Measurements from ENCODE around the gene TMEM53.

Gene TMEM53

DNA sequence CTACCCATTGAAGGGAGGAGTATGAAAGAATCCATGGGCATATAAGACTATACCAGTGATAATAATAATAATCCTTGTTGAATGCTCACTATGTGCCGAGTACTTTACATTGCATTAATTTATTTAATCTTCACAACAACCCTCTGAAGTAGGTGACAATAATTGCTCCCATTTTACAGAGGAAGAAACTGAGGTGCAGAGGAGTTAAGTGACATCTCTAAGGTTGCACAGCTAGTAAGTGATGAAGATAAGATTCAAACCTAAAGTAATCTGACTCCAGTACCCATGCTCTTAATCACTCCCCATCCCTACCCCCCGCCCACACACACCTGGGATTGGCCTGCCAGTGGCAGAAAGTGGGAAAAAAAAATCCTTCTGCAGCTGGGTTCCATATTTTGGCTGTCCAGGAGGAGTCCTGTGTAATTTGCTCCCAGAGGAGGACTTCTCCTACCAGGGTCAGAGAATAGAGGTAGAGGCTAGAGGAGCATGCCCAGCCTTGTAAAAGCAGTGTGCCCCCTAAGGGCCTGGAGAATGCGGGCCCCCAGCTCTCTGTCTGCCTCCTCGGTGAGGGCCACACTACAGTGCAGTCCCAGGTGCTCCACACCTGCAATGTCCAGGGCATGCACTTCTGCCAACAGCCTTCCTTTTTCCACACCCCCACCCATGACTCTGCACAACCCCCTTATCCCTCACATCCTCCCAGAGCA, 57.8 kb downstream of the TMEM53 start:
- peaks cover 9% of the 10 kb centered on the region for H3K4me1 ChIP-seq (ENCODE audit: control insufficient read depth, insufficient read depth, low read length)
- 61 to 67% methylated on average over 3 of the region's 4 CpGs for WGBS, 2 experiments
- peaks cover 41% of the 10 kb centered on the region for H3K27me3 ChIP-seq (ENCODE audit: control insufficient read depth, insufficient read depth, low read length, poor library complexity, severe bottlenecking)
- no peaks in the 10 kb centered on the region for H3K36me3 ChIP-seq (ENCODE audit: control insufficient read depth, insufficient read depth, low read length)
- no peak overlapping the region for H3K27ac ChIP-seq (ENCODE audit: insufficient read depth, low read depth, low read length, poor library complexity, severe bottlenecking)
- peak overlapping the region; percentile 12 for H3K4me3 ChIP-seq (ENCODE audit: insufficient read depth, low read depth, low read length)
- no peaks in the 10 kb centered on the region for H3K9me3 ChIP-seq (ENCODE audit: control insufficient read depth, low read length)

DNA sequence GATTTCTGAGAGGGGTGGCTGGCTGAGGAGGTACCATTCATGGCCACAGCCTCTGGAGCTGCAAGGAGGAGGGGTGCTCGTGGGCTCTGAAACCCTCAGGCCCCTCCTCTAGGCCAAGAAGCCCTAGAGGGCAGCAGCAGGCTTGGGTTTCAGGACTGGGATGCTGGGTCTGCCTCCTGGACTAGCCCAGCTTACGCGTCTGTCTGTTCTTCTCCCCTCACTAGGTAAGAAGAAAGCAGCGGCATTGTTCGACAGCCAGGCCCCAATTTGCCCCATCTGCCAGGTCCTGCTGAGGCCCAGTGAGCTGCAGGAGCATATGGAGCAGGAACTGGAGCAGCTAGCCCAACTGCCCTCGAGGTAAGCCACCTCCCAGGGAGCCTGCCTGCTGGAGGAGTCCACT, 60.3 kb downstream of the TMEM53 start:
- H3K4me1 ChIP-seq (ENCODE audit: control insufficient read depth, insufficient read depth, low read length) = peaks cover 18% of the 10 kb centered on the region
- H3K27ac ChIP-seq (ENCODE audit: insufficient read depth, low read depth, low read length, poor library complexity, severe bottlenecking) = no peak overlapping the region
- 82 to 83% methylated on average over 6 of the region's 6 CpGs for WGBS, 2 experiments
- H3K9me3 ChIP-seq (ENCODE audit: control insufficient read depth, low read length) = no peaks in the 10 kb centered on the region
- H3K27me3 ChIP-seq (ENCODE audit: control insufficient read depth, insufficient read depth, low read length, poor library complexity, severe bottlenecking) = peaks cover 36% of the 10 kb centered on the region
- no peaks in the 10 kb centered on the region for H3K36me3 ChIP-seq (ENCODE audit: control insufficient read depth, insufficient read depth, low read length)
- H3K4me3 ChIP-seq (ENCODE audit: insufficient read depth, low read depth, low read length) = no peak overlapping the region

DNA sequence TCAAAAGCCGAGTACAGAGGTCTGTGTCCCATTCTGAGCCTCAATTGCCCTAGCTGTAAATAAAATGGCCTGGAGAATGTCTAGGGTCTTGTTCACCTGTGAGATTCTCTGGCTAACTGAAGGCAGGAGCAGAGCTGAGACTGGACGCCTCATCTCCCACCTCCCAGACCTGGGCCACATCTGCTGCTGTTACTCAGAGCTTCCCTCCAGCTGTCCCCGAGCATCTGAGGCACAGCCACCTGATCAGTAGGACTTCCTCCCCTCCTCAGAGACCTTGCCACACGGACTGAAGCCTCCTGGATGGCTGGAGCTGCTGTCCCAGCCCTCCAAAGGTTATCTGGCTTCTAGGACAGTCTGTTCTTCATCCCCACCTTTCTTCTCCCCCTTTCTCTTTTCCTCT, 62.4 kb downstream of the TMEM53 start:
- H3K36me3 ChIP-seq (ENCODE audit: control insufficient read depth, insufficient read depth, low read length) = no peaks in the 10 kb centered on the region
- H3K4me3 ChIP-seq (ENCODE audit: insufficient read depth, low read depth, low read length) = no peak overlapping the region
- H3K4me1 ChIP-seq (ENCODE audit: control insufficient read depth, insufficient read depth, low read length) = peaks cover 10% of the 10 kb centered on the region
- H3K27ac ChIP-seq (ENCODE audit: insufficient read depth, low read depth, low read length, poor library complexity, severe bottlenecking) = no peak overlapping the region
- WGBS, 2 experiments = 84% methylated on average over 4 of the region's 4 CpGs
- peaks cover 15% of the 10 kb centered on the region for H3K27me3 ChIP-seq (ENCODE audit: control insufficient read depth, insufficient read depth, low read length, poor library complexity, severe bottlenecking)
- no peaks in the 10 kb centered on the region for H3K9me3 ChIP-seq (ENCODE audit: control insufficient read depth, low read length)

DNA sequence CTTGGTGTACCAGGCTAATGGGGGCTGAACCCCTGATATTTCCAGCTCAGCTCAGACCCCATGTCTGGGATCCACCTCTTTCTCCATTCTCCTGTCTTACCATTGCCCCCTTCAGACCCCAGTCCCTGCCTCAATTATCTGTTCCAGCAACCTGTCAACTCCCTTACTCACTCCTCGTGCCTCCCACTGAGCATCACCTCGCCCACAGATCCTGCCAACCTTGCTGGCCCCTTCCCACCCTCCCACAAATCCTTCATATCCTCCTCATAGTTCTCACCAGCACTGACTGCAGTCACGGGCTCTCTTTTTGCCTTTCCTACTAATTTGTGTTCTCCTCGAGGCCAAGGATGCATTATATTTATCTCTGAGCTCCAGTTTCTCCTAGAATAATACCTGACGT, 62.9 kb downstream of the TMEM53 start:
- Histone ChIP-seq H3K36me3 (ENCODE audit: control insufficient read depth, insufficient read depth, low read length) (no peaks in the 10 kb centered on the region), H3K4me1 (ENCODE audit: control insufficient read depth, insufficient read depth, low read length) (peaks cover 9% of the 10 kb centered on the region), H3K9me3 (ENCODE audit: control insufficient read depth, low read length) (no peaks in the 10 kb centered on the region), H3K4me3 (ENCODE audit: insufficient read depth, low read depth, low read length) (no peak overlapping the region), H3K27me3 (ENCODE audit: control insufficient read depth, insufficient read depth, low read length, poor library complexity, severe bottlenecking) (peaks cover 11% of the 10 kb centered on the region), H3K27ac (ENCODE audit: insufficient read depth, low read depth, low read length, poor library complexity, severe bottlenecking) (no peak overlapping the region)
- WGBS, 2 experiments = 89 to 93% methylated on average over 5 of the region's 5 CpGs

DNA sequence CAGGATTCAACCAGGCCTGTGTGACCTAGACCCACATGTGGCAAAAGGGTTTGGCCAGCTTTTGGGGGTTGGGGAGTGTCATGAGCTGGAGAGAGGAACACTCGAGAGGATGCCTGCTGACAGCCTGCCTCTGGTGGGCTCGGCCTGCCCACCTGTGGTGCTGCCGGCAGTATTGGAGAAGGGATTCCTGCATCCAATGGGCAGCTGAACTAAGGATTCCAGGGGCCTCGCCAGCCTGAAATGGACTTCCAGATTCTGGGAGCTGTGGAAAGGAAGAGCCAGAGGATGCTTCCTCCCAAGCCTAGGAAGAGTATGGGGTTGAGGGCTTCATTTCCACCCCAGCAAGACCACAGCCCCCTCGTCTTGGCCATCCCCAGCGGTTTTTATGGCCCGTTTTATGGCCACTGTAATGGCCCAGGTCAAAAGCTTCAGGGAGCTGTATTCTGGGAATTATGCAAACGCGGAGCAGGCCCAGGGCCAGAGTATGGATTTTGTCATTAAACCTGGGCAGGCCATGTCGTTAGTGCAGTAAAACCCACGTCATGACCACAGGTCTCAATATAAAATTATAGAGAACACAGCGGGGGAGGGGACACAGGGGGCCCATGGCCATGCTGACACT, 63.6 kb downstream of the TMEM53 start:
- Histone ChIP-seq H3K4me3 (ENCODE audit: insufficient read depth, low read depth, low read length) (no peak overlapping the region), H3K4me1 (ENCODE audit: control insufficient read depth, insufficient read depth, low read length) (peaks cover 9% of the 10 kb centered on the region), H3K36me3 (ENCODE audit: control insufficient read depth, insufficient read depth, low read length) (no peaks in the 10 kb centered on the region), H3K27me3 (ENCODE audit: control insufficient read depth, insufficient read depth, low read length, poor library complexity, severe bottlenecking) (peaks cover 3% of the 10 kb centered on the region), H3K27ac (ENCODE audit: insufficient read depth, low read depth, low read length, poor library complexity, severe bottlenecking) (no peak overlapping the region), H3K9me3 (ENCODE audit: control insufficient read depth, low read length) (no peaks in the 10 kb centered on the region)
- WGBS, 2 experiments = 57 to 59% methylated on average over 12 of the region's 12 CpGs

DNA sequence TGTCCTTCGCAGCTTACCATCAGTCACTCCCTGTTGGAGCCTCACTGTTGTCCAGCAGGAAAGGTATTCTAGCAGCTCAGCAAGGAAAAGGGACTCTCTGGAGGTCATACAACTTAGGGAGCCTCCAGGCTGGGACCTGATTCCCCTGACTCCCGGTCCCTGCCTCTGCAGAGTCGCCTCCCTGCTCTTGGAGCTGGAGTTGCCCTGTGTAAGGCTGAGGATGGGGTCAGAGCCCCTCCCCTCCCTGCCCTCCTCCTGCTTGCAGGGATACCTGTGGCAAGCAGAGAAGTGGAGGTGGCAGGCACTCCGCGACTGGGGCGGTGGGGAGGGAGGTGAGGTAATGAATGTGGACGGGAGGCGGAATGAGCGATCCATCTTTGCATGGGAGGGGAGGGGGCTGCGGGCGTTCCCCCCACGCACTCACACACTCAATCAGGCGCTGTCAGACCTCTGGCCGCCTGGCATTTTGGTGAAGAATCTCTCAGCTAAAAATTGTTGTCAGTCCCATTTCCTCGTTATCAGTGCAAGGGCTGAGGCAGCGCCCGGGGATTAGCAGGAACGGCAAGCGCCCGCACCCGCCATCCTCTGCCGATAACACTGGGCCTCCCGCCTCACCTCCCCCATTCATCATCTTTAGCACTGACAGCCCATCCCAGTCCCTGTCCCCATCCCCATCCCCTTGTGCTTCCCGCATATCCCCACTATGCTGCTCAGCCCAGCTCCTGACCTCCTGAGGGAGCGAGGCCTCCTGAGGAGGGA, 64.3 kb downstream of the TMEM53 start:
- peaks cover 9% of the 10 kb centered on the region for H3K4me1 ChIP-seq (ENCODE audit: control insufficient read depth, insufficient read depth, low read length)
- 75% methylated on average over 25 of the region's 25 CpGs for WGBS, 2 experiments
- no peaks in the 10 kb centered on the region for H3K27me3 ChIP-seq (ENCODE audit: control insufficient read depth, insufficient read depth, low read length, poor library complexity, severe bottlenecking)
- no peak overlapping the region for H3K4me3 ChIP-seq (ENCODE audit: insufficient read depth, low read depth, low read length)
- H3K9me3 ChIP-seq (ENCODE audit: control insufficient read depth, low read length) = no peaks in the 10 kb centered on the region
- H3K36me3 ChIP-seq (ENCODE audit: control insufficient read depth, insufficient read depth, low read length) = no peaks in the 10 kb centered on the region
- H3K27ac ChIP-seq (ENCODE audit: insufficient read depth, low read depth, low read length, poor library complexity, severe bottlenecking) = no peak overlapping the region

DNA sequence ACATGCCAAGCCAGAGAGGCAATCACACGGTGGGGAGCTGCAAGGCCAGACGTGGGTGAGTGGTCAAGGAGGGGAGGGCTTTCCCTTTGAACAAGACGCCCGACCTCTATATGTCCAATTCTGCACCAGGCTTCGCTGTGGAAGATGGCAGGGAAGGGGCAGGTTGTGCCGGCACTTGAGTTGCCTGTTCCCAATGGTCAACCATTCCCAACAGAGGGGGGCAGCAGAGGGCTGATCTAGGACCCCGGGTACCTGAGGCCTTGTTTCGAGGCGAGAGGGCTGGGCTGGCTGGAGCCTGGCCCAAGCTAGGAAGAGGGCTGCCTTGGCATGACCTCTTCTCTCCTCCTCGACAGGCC, 64.9 kb downstream of the TMEM53 start:
- Histone ChIP-seq H3K36me3 (ENCODE audit: control insufficient read depth, insufficient read depth, low read length) (no peaks in the 10 kb centered on the region), H3K27me3 (ENCODE audit: control insufficient read depth, insufficient read depth, low read length, poor library complexity, severe bottlenecking) (no peaks in the 10 kb centered on the region), H3K9me3 (ENCODE audit: control insufficient read depth, low read length) (no peaks in the 10 kb centered on the region), H3K4me1 (ENCODE audit: control insufficient read depth, insufficient read depth, low read length) (peaks cover 9% of the 10 kb centered on the region), H3K27ac (ENCODE audit: insufficient read depth, low read depth, low read length, poor library complexity, severe bottlenecking) (no peak overlapping the region), H3K4me3 (ENCODE audit: insufficient read depth, low read depth, low read length) (no peak overlapping the region)
- WGBS, 2 experiments = 46 to 52% methylated on average over 10 of the region's 10 CpGs

DNA sequence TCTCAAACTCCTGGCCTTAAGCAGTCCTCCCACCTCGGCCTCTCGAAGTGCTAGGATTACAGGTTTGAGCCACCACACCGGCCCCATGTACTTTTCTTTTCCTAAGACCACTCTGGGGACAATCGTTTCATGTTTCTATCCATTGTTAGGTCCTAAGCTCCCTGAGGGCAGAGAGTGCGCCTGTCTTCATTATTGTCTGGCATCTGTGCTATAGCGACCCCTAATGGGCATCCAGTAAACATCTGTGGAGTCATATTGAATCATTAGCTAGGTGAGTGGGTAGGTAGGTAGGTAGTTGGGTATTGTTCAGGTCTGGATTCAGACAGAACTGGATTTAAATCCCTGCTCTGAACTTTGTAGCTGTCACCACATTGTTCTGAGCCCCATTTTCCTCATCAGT, 66.1 kb downstream of the TMEM53 start:
- 78 to 79% methylated on average over 6 of the region's 6 CpGs for WGBS, 2 experiments
- no peak overlapping the region for H3K27ac ChIP-seq (ENCODE audit: insufficient read depth, low read depth, low read length, poor library complexity, severe bottlenecking)

DNA sequence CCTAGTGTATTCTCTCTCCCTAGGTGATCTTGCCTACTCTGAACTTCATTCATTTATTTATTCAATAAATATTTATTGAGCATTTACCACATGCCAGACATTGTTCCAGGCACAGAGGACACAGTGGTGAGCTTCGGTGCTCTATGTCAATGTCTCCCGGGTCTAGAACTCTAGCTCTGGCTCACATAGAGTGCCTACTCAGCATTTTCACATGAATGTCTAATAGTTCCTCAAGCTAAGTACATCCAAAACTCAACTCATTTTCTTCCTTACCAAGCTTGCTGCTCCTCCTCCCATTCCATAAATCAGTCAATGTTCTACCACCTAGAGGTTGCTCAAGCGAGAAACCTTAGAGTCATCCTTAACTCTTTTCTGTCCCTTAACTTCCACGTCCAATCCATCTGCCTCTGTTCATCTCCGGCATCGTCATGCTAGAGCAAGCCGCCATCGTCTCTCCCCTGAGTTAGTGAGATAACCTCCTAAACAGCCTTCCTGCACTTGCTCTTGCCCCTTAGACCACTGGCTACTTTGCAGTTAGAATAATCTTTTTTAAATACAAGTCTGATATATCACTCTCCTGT, 67.5 kb downstream of the TMEM53 start:
- Histone ChIP-seq H3K27me3 (ENCODE audit: control insufficient read depth, insufficient read depth, low read length, poor library complexity, severe bottlenecking) (peaks cover 5% of the 10 kb centered on the region), H3K9me3 (ENCODE audit: control insufficient read depth, low read length) (no peaks in the 10 kb centered on the region), H3K4me3 (ENCODE audit: insufficient read depth, low read depth, low read length) (no peak overlapping the region), H3K27ac (ENCODE audit: insufficient read depth, low read depth, low read length, poor library complexity, severe bottlenecking) (no peak overlapping the region), H3K4me1 (ENCODE audit: control insufficient read depth, insufficient read depth, low read length) (peaks cover 9% of the 10 kb centered on the region), H3K36me3 (ENCODE audit: control insufficient read depth, insufficient read depth, low read length) (no peaks in the 10 kb centered on the region)
- 93 to 94% methylated on average over 8 of the region's 8 CpGs for WGBS, 2 experiments

More for the DNA sequence above, 66.1 kb downstream of the TMEM53 start:
- no peak overlapping the region for H3K4me3 ChIP-seq (ENCODE audit: insufficient read depth, low read depth, low read length)
- no peaks in the 10 kb centered on the region for H3K27me3 ChIP-seq (ENCODE audit: control insufficient read depth, insufficient read depth, low read length, poor library complexity, severe bottlenecking)
- no peaks in the 10 kb centered on the region for H3K36me3 ChIP-seq (ENCODE audit: control insufficient read depth, insufficient read depth, low read length)
- H3K9me3 ChIP-seq (ENCODE audit: control insufficient read depth, low read length) = no peaks in the 10 kb centered on the region
- H3K4me1 ChIP-seq (ENCODE audit: control insufficient read depth, insufficient read depth, low read length) = peaks cover 9% of the 10 kb centered on the region
